G401.6 (cell line): Measurements from ENCODE around the gene ZNF845.
"Not testable (repeated sequence)": the region's sequence is repeated elsewhere in the genome, so short reads cannot be mapped to it uniquely, and the experiment has no call there.

Experiments used
- FAIRE-seq: peaks from 2 replicates; lab custom pipeline; 2012; peaks lifted over from hg19 to GRCh38; lab: Jason Lieb, UNC

Gene ZNF845

GRCh38 chr19:53381376-53381775 lies 47.8 kb downstream of the ZNF845 start:
- FAIRE-seq = no peak

DNA sequence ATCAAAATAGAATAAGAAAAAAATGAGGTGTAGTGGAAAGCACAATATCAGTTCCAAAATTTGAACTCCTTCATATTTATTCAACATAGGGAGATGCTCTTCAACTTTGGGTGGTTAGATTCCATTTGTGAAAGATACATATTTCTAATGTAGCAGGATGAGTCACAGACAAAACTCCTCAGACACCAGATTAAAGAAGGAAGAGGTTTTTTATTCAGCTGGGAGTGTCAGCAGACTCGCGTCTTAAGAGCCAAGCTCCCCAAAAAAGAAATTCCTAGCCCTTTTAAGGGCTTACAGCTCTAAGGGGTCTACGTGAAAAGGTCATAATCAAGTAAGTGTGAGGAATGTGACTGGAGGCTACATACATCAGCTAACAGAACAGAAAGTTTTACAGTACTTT lies 54.6 kb downstream of the ZNF845 start:
- FAIRE-seq = no peak

- no peak for FAIRE-seq
These were observed 55.4 kb downstream of the ZNF845 start for GRCh38 chr19:53388904-53389303.

DNA sequence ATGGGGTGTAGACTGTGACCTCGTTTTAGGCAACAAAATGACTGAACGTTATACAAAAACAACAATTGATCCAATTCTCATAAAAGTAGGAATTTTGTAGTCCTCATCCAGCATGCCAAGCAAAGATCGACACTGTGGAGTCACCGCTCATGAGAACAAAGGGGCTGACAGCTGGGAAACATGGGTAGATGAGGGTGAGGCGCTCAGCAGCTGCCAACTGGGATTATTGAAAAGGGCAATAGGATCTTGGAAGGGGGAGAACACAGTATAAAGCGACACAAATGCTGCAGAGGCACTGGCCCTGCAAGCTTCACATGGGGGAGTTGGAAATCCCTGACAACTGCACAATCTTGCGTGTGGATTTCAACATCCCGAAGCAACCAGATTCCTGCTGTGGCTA lies 56.0 kb downstream of the ZNF845 start:
- FAIRE-seq = no peak

DNA sequence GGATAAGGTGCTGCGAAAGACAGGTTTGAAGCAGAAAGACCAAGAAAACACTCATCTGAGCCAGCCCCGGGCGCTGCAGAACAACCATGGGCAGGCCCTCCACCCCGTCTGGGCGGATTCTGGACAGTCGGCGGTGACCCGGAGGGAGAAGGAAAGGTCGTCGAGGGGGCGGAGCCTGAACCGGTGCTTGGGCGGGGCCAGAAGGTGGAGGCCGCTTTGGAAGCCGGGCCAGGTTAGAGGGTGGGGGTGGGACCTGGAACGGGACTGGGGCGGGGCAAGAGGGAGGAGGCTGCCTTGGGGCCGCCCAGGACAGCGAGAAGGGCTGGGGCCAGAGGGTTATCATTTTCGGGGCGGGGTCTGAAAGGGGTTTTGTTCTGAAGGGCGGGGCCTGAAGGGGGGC lies 56.4 kb downstream of the ZNF845 start:
- FAIRE-seq = no peak

DNA sequence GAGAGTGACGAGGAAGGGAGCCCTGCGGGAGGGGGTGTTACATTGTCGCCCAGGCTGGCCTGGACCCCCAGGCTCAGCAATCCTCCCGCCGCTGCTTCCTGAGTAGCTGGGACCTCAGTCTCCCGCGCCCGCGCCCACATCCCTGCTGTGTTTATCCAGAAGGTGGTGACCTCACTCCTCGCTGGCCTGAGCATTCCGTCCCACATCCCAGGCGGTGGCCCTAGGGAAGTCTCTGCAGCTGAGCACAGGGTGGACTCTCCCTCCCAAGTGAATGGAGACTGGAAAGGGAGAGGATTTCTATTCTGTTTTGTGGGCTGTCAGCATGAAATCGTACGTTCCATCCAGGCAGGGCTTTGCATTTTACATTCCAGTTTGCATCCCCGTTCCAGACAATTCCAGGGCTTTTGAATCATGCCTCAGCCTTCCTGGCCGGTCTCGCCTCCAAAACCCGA lies 61.0 kb downstream of the ZNF845 start:
- no peak for FAIRE-seq

GRCh38 chr19:53394974-53395839 lies 61.7 kb downstream of the ZNF845 start, which contains the start of gene ZNF765:
Gene ZNF765, plus strand, starts transcription at chr19:53395149. Its CDS starts 2,867 bp downstream, at chr19:53398016.
- FAIRE-seq = peak; percentile 81

DNA sequence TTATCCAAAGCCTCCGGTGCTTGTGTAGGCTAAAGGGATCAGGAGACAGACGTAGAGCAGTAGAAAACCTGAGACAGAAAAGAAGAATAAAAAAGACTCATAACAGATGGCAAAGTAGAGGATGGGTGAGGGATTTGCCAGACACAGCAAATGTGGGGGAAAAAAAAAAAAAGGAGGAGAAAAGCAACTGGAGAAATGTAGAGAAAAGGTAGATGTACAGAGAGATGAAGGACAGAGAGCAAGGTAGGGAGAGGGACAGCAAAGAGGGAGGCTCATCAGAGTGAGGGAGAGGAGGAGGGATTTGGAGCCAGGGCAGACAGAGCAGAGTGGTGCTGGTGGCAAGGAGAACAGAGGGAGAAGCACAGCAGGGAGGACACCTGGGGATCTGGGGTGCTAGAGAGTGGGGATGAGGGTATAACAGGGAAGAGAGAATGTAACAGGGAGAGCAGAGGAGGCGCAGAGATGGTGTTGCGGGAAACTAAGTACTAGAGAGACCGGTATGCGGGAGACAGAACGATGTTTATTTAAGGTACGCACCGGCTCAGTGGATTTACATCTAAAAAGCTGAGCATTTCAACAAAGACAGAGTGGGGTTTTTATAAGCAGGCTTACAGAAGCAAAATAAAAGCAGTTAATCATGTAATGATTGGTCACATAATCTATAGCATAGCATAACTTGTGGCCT lies 62.4 kb downstream of the ZNF845 start:
- not testable (repeated sequence) for FAIRE-seq

DNA sequence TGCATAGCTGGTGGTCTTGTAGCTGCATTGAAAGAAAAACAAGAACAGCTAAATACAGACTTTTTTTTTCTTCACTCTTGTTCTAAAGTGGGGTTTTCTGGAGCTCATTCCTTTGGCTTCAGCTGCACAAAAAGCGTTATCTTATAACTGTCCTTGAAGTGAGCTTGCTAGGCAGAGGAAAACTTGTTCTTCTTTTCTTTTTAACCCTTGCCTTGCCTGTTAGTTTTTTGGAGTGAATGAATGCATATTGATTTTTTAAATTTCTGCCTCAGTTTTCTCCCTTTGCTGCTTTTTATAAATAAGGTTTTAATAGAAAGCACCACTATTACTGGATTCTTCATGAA lies 62.9 kb downstream of the ZNF845 start:
- FAIRE-seq = no peak

- FAIRE-seq = not testable (repeated sequence)
These were observed 64.4 kb downstream of the ZNF845 start for GRCh38 chr19:53397918-53398317.
